Body of pancreas (tissue), 4 donors: Measurements from ENCODE around the gene SH2D5. TPM values are rescaled to one million over a fixed set of nuclear protein-coding genes. Genes with fewer than 3 reads are reported as not detected.

Experiments used
- ATAC-seq: fragments of 150-250 bp; one replicate; pipeline ENCODE4 v1.9.1; 2016
- DNase-seq, 4 donors: peaks; one replicate each; pipeline ENCODE4 v3.0.0-alpha.2; 2019
- H3K27ac ChIP-seq, 4 donors: fragments of 200-600 bp; sonication (generic); 1 replicate in 3 of 4; 2 replicates in 1 of 4; pipeline versions ENCODE4 v1.5.1 to v1.6.1; 2016 to 2019; ENCODE audit warnings: mild to moderate bottlenecking in 1 of 4, mixed read lengths in 1 of 4, moderate library complexity in 1 of 4
- H3K27me3 ChIP-seq, 2 donors: fragments of 200-600 bp; sonication (generic); one replicate each; pipeline ENCODE4 v1.6.0; 2016; ENCODE audit warnings: mild to moderate bottlenecking in 1 of 2
- H3K36me3 ChIP-seq, 2 donors: fragments of 200-600 bp; sonication (generic); replicated peaks in 1 of 2; 2 replicates each; pipeline ENCODE4 v1.5.1; 2016; ENCODE audit warnings: low read depth in 2 of 2; ENCODE audit not compliant: insufficient read depth in 1 of 2
- H3K4me1 ChIP-seq: fragments of 200-600 bp; sonication (generic); one replicate; pipeline ENCODE4 v1.6.0; 2016
- H3K4me3 ChIP-seq, 2 donors: fragments of 200-600 bp; sonication (generic); 1 replicate in 1 of 2; 2 replicates in 1 of 2; pipeline ENCODE4 v1.5.1; 2016 to 2019
- H3K9me3 ChIP-seq, 3 donors: fragments of 200-600 bp; sonication (generic); 1 replicate in 2 of 3; 2 replicates in 1 of 3; pipeline ENCODE4 v1.5.1; 2016
- POLR2A ChIP-seq, 3 donors: fragments of 450-650 bp; IDR thresholded peaks; one replicate each; pipeline ENCODE4 v1.6.1; 2016; ENCODE audit warnings: antibody characterized with exemption in 3 of 3, mild to moderate bottlenecking in 2 of 3
- WGBS, 2 donors: methylation state at CpG; one replicate each; pipeline ENCODE4 v1.1.5; 2017; 5-methylcytosine and 5-hydroxymethylcytosine counted together
- intact Hi-C: fragments of 100-400 bp; cut with DNase I; formaldehyde crosslinking; loops from one replicate; pipeline ENCODE4 v1.15.1; 2023
- total RNA-seq, 2 donors: library from RNA; depleted of rRNA; stranded (reverse); fragments of >200 nt; gene quantifications; one replicate each; pipeline ENCODE4 v1.1.0, GENCODE V29; 2016
- TF ChIP-seq, protein P1 (sequence below), 7 experiments: fragments of 450-650 bp in 4 of 7; fragments of 200-600 bp in 3 of 7; sonication (generic) in 3 of 7; IDR thresholded peaks; one replicate each; pipeline ENCODE4 v1.5.1; 2016 to 2019; ENCODE audit warnings: antibody characterized with exemption in 7 of 7

The SH2D5 gene
- total RNA-seq, 2 donors from 2014 or later, result not detected

- 90 to 91% methylated on average over 9 to 15 of the region's 15 CpGs for WGBS, 2 donors
- Histone ChIP-seq H3K27ac (no peak overlapping the region), H3K27me3 (no peaks in the 10 kb centered on the region), H3K4me3 (no peak overlapping the region), H3K9me3 (no peaks in the 10 kb centered on the region), H3K36me3 (no peaks in the 10 kb centered on the region), H3K4me1 (no peaks in the 10 kb centered on the region)
- DNase-seq, result no peak
- ATAC-seq, result no peak
- TF ChIP-seq, protein P1, sequence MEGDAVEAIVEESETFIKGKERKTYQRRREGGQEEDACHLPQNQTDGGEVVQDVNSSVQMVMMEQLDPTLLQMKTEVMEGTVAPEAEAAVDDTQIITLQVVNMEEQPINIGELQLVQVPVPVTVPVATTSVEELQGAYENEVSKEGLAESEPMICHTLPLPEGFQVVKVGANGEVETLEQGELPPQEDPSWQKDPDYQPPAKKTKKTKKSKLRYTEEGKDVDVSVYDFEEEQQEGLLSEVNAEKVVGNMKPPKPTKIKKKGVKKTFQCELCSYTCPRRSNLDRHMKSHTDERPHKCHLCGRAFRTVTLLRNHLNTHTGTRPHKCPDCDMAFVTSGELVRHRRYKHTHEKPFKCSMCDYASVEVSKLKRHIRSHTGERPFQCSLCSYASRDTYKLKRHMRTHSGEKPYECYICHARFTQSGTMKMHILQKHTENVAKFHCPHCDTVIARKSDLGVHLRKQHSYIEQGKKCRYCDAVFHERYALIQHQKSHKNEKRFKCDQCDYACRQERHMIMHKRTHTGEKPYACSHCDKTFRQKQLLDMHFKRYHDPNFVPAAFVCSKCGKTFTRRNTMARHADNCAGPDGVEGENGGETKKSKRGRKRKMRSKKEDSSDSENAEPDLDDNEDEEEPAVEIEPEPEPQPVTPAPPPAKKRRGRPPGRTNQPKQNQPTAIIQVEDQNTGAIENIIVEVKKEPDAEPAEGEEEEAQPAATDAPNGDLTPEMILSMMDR (IDR thresholded peaks at IDR 0.05), result no peak
- TF ChIP-seq POLR2A (IDR thresholded peaks at IDR 0.05), result no peak
- intact Hi-C loops, result no loop called here
Measured at GRCh38 chr1:20705203-20705755, 27.2 kb downstream of the SH2D5 start.

GRCh38 chr1:20704390-20705202 lies 27.9 kb downstream of the SH2D5 start:
- DNase-seq (no peak), ATAC-seq (no peak)
- no peaks in the 10 kb centered on the region for H3K36me3 ChIP-seq
- TF ChIP-seq, protein P1 (IDR thresholded peaks at IDR 0.05), result no peak
- no peak for TF ChIP-seq POLR2A (IDR thresholded peaks at IDR 0.05)
- H3K27ac ChIP-seq, result no peak overlapping the region
- H3K27me3 ChIP-seq, result no peaks in the 10 kb centered on the region
- WGBS, 2 donors, result 94% methylated on average over 32 of the region's 41 CpGs; no CpG with 5 or more reads in 1 of the 2 donors
- H3K4me1 ChIP-seq, result no peaks in the 10 kb centered on the region
- intact Hi-C loops, result no loop called here
- H3K4me3 ChIP-seq, result no peak overlapping the region
- no peaks in the 10 kb centered on the region for H3K9me3 ChIP-seq

DNA sequence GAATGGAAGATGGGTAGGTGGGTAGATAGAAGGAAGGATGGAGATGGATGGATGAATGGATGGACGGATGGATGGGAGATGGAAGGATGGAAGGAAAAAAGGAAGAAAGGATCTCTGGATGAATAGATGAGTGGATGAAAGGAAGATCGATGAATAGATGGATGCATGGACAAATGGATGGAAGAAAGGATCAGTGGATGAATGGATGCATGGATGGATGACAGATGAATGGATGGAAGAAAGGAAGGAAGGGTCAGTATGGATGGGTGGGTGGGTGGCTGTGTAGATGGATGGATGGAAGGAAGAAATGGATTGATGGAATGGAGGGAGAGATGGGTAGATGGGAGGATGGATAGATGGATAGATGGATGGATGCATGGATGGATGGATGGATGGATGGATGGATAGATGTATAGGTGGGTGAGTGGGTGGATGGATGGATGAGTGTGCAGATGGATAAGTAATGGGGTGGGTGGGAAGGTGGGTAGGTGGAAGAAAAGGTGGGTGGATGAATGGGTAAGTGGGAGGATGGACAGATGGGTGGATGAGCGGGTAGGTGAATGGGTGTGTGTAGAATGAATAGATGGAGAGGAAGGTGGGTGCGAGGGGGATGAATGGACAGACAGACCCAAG lies 29.3 kb downstream of the SH2D5 start:
- no peaks in the 10 kb centered on the region for H3K9me3 ChIP-seq
- TF ChIP-seq, protein P1 (IDR thresholded peaks at IDR 0.05), result no peak
- TF ChIP-seq POLR2A (IDR thresholded peaks at IDR 0.05), result no peak
- no peaks in the 10 kb centered on the region for H3K4me1 ChIP-seq
- ATAC-seq, result no peak
- DNase-seq, result no peak
- WGBS, 2 donors, result 72 to 83% methylated on average over 4 of the region's 4 CpGs
- H3K27me3 ChIP-seq, result no peaks in the 10 kb centered on the region
- no peak overlapping the region for H3K4me3 ChIP-seq
- no peak overlapping the region for H3K27ac ChIP-seq
- no peaks in the 10 kb centered on the region for H3K36me3 ChIP-seq
- intact Hi-C loops, result no loop called here

DNA sequence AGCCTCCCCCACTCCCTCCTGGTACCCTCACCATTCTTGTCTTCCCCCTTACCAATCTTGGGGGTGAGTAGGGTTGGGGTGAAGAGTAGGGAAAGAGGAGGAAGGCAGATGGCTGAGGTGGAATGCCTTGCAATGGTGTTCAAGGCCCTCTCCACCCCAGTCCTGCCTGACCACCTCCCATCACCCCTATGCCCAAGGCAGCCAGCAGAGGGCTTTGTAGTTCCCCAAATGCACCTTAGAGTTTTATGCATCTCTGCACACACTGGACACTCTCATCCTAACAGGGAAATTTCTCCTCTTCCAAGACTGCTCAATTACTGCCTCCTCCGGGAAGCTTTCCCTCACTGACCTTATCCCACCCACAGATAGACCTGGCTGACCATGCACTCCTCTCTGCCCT lies 30.1 kb downstream of the SH2D5 start:
- no peak for TF ChIP-seq POLR2A (IDR thresholded peaks at IDR 0.05)
- TF ChIP-seq, protein P1 (IDR thresholded peaks at IDR 0.05), result peak in 1 of 7 experiments; percentile 5
- no peaks in the 10 kb centered on the region for H3K36me3 ChIP-seq
- no peak for DNase-seq
- H3K9me3 ChIP-seq, result no peaks in the 10 kb centered on the region
- H3K4me3 ChIP-seq, result no peak overlapping the region
- H3K27ac ChIP-seq, result no peak overlapping the region
- WGBS, 2 donors, result 58 to 76% methylated on average over 1 of the region's 1 CpG
- intact Hi-C loops, result no loop called here
- ATAC-seq, result no peak
- H3K27me3 ChIP-seq, result no peaks in the 10 kb centered on the region
- no peaks in the 10 kb centered on the region for H3K4me1 ChIP-seq
